Gastroesophageal sphincter (tissue), 3 donors: ENCODE data around the gene APMAP.

Experiments
- EP300 ChIP-seq: sonication (generic); formaldehyde crosslinking; IDR thresholded peaks from one replicate; pipeline ENCODE4 v1.6.1; 2017; ENCODE audit warnings: antibody characterized with exemption, mild to moderate bottlenecking
- POLR2A ChIP-seq, 2 donors: fragments of 450-650 bp; IDR thresholded peaks; one replicate each; pipeline ENCODE4 v1.6.1; 2017; ENCODE audit warnings: antibody characterized with exemption in 2 of 2, mild to moderate bottlenecking in 2 of 2, moderate library complexity in 1 of 2
- POLR2AphosphoS5 ChIP-seq: sonication (generic); formaldehyde crosslinking; IDR thresholded peaks from one replicate; pipeline ENCODE4 v1.6.1; 2017; ENCODE audit warnings: antibody characterized with exemption
- TF ChIP-seq, protein P1 (sequence below), 4 experiments: fragments of 200-600 bp in 2 of 4; fragments of 450-650 bp in 2 of 4; sonication (generic) in 1 of 4; IDR thresholded peaks; one replicate each; pipeline ENCODE4 v1.5.1; 2017 to 2019; ENCODE audit warnings: antibody characterized with exemption in 4 of 4, mild to moderate bottlenecking in 2 of 4, moderate library complexity in 2 of 4

DNA sequence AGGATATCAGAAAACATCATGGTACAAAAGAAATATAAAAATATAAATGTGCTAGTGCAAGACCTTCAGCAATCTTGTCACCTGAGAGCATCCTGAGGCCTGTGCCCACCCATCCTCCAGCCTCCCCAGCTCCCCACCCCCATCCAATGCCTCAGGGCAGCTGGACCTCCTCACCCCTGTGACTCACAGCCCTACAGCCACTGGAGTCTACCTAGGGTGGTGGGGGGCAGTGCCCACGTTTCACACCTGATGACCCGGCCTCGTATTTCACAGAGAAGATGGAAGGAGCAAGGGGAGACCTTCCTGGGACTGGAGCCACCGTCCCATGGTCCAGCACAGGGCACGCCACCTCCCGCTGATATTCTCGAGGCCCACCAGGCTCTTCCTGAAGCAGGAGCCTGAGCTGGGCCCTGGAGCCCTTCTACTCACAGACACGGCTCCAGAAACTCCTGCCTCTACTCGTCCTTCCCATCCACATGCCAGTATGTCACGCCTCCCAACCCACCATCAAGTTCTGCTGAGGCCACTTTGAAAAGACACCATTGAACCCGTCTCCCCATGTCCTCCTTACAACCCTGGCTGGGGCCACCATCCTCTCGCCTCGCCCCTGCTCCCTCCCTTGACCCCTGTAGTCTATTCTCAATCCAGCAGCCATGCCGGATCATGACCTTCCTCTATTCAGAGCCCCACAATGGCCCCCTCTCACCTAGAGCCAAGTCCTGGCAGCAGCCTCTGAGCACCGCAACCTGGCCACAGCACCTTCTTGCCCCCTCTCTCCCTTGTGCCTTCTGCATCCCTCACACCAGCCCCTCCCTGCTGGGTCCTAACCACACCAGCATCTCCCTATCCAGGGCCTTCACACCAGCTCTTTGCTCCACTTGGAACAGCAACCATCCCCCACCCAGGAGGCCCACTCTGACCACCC, 13.3 kb downstream of the APMAP start:
- TF ChIP-seq, protein P1, sequence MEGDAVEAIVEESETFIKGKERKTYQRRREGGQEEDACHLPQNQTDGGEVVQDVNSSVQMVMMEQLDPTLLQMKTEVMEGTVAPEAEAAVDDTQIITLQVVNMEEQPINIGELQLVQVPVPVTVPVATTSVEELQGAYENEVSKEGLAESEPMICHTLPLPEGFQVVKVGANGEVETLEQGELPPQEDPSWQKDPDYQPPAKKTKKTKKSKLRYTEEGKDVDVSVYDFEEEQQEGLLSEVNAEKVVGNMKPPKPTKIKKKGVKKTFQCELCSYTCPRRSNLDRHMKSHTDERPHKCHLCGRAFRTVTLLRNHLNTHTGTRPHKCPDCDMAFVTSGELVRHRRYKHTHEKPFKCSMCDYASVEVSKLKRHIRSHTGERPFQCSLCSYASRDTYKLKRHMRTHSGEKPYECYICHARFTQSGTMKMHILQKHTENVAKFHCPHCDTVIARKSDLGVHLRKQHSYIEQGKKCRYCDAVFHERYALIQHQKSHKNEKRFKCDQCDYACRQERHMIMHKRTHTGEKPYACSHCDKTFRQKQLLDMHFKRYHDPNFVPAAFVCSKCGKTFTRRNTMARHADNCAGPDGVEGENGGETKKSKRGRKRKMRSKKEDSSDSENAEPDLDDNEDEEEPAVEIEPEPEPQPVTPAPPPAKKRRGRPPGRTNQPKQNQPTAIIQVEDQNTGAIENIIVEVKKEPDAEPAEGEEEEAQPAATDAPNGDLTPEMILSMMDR (IDR thresholded peaks at IDR 0.05), result no peak
- TF ChIP-seq POLR2A (IDR thresholded peaks at IDR 0.05) (no peak), POLR2AphosphoS5 (no peak), EP300 (no peak)
